ENCODE data around the gene ABI3.

ABI3 gene

DNA sequence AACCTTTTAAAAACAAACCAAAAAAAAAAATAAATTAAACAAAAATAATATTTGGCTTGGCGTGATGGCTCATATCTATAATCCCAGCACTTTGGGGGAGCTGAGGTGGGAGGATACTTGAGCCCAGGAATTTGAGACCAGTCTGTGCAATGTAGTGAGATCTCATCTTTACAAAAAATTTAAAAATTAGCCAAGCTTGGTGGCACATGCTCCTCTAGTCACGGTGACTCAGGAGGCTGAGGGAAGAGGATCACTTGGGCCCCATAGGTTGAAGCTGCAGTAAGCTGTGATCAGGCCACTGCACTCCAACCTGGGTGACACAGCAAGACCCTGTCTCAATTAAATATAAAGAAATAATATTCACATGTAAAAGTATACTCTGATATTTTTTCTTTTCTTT, 12.3 kb upstream of the ABI3 start:
- no peak for DNase-seq

DNA sequence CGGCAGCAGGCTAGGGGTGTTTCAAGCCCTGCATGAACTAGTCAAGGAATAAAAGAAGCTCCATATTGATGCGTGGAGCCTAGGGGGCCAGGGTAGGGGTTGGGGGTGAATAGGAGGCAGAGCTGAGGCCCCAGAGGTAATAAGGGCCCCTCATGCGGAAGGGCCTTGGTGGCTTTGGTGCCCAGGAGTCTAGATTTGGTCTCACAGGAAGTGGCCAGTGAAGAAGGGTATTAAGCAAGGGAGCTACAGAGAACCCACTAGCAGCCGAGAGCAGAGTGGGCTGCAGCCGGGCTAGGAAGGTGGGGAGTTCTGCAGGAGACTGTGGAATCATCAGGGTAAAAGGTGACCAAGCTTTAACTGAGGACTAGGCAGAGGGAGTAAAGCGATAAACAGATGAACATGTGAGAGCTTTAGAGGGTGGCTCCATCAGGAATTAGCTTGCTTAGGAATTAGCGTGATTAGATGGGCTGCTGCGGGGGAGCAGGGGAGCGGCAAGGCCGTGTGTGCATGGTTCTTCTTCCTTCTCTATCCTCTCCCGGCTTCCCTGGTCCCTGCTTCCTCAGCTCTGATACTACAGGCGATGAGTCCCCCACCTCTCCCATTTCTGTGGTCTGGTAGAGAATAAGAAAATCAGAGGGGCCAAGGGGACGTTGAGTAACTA, 10.0 kb upstream of the ABI3 start:
- DNase-seq, result no peak

DNA sequence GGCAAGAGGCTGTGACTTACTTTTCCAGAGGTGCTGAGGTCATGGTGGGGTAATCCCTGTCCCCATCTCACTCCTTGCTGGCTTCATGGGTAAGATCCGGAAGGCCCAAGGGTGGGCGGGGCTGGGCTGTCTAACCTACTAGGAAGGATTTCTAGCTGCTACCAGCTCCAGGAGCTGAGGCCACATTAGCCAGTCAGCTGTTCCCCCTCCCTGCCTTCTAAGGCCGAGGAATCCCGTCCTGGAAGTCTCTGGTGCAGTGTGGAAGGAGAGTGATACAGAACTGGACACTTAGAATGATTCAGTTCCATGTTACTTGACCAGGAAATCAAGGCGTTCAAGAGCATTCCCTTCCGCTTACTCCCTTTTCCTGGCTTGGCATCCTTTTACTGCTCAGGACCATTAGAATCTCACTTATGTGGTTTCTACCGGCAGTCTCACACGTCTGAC, 9.0 kb upstream of the ABI3 start:
- DNase-seq, result peak; percentile 85

DNA sequence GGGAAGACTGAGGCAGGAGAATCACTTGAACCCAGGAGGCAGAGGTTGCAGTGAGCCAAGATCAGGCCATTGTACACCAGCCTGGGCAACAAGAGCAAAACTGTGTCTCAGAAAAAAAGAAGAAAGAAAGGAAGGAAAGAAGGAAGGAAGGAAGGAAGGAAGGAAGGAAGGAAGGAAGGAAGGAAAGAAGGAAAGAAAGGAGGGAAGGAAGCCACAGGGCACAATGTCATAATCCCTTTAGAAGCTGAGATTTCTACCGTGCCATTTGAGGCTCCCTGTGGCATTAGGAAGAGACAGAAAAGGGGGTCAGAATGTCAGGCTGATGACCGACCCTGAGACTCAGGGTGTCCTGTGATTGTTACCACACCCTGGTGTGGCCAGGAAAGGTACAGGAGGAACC, 6.7 kb upstream of the ABI3 start:
- DNase-seq, result no peak

DNA sequence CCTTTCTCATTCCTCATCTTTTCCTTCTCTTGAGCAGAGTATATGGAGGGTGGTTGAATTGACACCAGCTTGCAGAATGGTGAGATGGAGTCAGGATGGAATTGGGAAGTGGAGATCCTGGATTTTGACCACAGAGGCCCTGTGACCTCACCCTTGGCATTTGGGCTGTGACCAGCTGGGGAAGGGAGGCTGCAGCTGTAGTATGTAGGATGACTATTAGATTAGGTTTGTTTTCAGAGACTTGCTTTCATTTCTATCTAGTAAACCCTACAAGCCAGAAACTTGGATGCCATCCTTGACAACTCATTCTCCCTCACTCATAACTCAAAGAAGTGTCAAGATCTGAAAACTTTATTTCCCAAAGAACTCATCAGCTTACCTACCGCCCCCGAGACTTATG, 6.0 kb upstream of the ABI3 start:
- DNase-seq, result no peak

DNA sequence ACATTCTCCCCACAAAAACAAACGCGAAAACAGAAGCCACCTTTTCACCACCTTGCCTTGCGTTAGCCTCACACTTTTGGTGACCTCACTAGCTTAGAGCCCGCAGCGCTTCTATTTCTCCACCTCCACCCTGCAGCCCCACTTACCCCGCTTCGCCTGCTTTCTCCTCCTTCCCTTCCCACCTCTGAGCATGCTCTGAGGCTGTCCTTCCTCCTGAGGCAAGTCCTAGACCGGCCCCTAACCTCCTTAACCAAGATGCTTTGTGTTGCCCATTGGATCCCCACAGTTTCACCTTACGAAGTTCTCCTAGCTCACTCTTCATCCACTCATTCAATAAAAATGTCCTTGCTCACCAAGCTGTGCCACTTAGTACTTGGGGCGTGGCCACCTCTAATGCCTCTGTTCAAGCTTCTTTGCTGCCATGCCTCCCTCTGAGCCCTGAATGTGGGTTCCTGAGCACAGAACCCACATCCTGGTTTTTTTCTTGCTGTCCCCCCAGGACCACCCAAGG, 1.4 kb upstream of the ABI3 start:
- DNase-seq, result peak; percentile 25

DNA sequence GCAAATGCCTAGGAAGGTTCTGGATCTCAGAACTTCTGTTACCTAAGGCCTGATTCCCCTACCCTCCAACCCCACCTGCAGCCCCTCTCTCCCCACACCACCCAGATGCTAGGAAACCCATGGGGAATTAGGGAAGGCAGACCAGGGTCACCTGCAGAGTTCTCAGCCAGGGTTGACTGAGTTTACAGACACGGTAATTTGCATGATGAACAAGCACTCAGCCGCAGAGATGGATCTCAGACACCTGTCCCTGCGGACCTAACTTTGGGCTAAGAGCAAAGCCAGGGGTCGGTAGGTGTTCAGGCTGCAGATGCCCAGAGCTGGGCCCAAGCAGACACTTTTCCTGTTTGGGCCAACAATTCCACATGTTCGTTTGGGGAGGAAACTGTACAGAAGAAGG, 2.9 kb downstream of the ABI3 start:
- no peak for DNase-seq

DNA sequence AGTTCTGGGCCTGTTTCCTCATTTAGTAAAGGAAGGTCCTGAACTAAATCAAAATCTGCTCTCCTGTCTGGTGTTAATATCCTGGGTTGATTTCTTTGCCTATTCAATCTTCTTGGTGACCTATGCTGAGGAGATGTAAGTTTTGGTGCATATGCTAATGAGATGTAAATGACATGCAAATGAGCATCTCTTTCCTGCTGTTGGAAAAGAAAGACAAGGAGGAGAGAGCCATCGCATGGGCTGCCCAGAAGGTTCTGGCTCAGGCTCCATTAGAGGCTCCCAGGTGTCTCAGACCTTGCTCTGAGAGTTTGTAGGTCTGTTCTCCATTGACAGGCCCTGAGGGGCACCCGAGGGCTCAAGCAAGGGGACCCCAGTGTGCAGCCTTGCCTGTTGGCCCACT, 3.3 kb downstream of the ABI3 start:
- no peak for DNase-seq

DNA sequence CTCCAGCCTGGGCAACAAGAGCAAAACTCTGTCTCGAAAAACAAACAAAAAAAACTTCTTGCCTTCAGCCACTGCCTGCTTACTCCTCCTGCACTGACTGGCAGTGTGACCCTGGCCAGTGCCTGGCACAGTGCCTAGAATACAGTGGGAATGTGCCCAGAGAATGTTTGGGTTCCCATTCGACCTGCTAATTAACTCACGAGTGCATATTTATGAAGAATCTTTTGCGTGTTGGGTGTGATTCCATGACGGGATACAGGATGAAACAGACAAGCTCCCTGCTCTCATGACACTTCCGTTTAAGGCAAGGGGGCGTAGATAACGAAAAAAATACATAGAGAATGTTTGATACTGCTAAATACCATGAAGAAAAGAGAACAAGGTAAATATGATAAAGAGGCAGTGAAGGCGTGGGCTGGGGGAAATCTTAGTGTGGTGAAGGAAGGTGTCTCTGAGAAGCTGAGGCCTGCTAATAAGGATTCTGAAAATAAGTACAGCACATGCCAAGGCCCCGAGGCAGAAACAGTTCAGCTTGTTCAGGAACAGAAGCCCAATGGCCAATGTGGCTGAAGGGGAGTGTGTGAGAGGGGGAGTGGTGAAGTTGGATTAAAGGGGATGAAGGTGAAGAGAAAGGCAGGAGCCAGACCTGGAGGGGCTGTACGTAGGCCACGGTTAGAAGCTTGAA, 4.3 kb downstream of the ABI3 start:
- DNase-seq, result no peak

DNA sequence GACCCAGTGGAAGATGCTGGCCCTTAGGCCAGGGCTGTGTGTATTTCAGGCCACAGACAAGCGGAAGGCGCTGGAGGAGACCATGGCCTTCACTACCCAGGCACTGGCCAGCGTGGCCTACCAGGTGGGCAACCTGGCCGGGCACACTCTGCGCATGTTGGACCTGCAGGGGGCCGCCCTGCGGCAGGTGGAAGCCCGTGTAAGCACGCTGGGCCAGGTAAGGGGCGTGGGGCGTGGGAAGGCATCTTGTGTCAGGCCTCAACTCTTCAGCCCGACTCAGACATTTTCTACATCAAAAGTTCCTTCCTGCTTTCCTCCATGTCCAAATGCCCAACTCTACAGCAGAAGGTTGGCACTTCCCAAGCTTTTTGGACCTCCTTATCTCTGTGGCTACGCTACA, 6.0 kb downstream of the ABI3 start:
- DNase-seq, result no peak

DNA sequence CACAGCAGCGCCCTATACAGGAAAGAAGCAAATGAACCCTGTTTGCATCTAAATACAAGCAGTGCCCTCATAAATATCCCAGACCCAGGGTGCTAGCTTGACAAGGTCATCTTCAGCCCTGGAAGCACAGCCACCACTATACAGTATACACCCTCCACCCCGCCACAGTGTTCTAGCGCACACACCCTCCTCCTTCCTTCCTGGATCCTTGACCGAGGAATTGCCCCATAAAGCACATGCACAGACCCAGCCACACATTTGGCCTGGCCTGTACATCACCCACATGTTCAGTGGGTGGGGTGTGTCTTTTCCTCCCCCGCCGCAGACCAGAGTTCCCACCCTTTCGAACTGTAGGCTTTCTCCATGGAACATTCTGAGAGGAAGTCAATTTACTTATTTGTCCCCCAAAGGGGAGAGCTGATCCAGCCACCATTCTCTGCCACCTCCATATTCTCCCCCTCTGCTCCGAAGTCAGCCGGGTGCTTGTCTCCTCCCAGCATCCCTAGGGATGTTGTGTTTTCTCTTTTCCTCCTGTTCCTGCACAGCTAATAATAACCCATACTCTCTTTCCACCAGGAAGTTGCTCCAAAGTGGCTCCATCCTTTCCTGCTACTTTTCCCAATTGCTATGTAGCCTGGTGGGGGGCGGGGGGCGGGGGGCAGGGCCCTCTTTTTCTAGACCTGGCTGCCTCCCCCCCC, 6.6 kb downstream of the ABI3 start:
- no peak for DNase-seq

DNA sequence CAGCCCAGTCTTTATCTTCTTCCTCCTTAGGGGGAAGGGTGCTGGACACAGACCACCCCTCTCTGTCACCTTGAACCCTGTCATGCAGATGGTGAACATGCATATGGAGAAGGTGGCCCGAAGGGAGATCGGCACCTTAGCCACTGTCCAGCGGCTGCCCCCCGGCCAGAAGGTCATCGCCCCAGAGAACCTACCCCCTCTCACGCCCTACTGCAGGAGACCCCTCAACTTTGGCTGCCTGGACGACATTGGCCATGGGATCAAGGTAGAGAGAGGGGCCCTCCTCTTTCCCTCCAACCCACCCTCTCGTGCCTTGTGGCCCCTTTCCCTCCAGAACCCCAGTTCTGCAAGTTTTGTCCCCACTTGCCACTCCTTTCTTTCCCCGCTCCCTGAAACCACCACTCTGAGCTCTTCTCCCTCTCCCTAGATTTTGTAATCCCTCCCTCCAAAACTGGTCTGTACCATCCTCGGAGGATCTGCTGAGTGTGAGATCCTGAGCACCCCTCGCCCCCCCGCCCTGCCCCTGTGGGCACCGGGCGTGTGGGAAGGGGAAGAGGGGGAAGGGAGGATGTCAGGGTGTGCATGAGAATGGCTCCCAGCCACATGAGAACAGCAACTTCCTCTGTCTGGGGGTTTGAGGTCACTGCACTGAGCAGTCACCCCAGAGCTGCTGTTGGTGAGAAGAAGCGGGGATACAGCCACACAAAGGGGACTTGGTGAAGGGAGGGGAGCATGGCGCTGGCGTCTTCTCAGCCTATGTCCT, 7.3 kb downstream of the ABI3 start:
- DNase-seq, result no peak

DNA sequence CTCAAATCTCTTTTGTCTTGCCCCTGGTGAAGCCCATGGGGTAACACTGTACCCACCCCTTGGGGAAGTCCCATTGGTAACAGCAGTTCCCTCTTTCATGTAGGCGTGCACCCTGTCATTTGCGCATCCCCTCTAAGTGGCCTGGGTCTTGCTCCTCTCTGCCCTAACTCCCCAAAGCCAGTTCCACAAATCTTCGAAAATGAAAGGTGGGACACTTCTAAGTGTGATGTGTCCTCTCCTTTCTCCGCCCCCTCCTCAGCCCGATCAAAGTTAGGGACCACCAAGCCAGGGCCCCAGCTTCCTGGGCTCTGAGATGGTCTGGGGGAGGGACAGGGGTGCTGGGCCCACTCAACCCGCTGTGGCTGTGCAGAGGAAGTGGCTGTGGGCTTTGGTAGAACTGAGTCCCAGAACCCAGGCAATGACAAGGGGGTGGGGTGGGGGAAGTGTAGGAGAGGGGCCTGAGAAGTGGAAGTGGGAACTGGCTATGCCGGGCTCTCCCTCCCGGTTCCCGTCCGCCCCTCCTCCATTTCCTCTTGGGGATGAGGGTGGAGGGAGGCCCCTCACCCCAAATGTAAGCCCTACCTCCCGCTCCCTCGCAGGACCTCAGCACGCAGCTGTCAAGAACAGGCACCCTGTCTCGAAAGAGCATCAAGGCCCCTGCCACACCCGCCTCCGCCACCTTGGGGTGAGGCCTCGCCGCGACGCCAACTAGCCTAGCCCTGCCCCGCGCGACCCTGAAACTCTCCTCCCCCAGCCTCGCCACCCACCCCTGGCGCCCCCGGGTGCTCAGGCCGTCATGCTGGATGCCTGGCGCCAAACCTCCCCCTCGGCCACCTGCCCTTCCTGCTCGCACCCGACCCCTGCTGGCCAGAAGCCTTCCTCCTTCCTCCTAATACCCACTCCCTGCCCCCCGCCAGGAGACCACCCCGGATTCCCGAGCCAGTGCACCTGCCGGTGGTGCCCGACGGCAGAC, 8.7 kb downstream of the ABI3 start:
- DNase-seq, result no peak

DNA sequence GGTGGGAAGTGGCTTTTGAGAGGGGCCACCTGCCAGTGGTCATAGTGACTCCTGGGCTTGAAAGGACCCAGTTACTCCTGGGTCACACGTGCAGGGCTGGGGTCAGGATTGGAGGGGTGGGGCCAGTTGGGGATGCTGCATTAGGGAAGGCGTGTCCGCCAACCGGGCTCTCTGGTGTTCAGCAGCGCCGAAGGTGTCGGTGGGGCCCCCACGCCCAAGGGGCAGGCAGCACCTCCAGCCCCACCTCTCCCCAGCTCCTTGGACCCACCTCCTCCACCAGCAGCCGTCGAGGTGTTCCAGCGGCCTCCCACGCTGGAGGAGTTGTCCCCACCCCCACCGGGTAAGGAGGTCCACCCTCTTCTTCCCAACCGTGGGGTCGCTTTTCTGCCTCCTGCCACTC, 9.5 kb downstream of the ABI3 start:
- no peak for DNase-seq

DNA sequence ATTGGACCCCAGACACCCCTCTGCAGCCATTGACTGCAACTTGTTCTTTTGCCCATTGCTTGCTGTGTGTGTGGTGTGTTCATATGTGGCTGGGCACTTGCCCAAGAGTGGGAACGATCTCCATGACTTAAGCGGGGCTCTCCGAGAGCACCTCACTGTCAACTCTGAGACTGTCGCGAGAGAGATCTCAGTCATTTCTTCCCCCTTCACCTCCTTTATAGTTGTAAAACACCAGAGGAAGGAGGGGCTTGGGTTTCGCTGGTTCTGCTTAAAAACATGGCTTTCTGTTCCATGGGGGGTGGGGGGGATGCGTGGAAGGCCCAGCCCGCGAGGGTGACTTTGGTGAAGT, 12.6 kb downstream of the ABI3 start:
- DNase-seq, result no peak

DNA sequence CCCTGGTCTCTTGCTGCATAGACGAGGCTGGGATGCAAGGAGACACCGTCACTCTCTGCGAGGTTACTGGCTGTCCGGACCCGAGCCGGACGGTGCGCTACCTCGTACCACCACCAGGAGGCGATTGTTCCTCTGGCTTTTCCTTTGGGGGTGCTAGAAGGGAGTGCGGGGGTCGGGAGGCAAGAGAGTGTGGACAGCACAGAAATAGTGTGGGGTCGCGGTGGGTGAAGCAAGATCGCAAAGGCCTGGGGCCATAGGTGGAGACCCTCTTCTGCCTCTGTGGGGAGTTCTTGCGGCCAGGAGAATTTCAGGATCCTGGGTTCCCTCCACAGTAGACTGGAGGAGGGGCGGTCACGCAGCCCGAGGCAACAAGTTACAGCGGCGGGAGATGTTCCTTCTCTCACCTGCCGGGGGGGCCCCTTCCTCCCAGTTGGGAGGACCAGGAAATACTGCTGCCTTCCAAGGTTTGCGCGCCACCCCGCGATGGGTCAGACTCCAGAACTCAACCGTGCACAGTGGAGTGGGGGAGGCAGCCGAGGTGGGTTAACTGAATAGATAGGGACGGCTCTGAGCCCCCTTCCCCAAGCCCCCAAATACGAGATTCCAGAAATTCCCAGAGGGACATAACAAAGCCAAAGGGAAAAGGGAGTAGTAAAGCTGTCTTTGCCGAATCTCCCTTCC, 13.2 kb downstream of the ABI3 start:
- peak; percentile 25 for DNase-seq

DNA sequence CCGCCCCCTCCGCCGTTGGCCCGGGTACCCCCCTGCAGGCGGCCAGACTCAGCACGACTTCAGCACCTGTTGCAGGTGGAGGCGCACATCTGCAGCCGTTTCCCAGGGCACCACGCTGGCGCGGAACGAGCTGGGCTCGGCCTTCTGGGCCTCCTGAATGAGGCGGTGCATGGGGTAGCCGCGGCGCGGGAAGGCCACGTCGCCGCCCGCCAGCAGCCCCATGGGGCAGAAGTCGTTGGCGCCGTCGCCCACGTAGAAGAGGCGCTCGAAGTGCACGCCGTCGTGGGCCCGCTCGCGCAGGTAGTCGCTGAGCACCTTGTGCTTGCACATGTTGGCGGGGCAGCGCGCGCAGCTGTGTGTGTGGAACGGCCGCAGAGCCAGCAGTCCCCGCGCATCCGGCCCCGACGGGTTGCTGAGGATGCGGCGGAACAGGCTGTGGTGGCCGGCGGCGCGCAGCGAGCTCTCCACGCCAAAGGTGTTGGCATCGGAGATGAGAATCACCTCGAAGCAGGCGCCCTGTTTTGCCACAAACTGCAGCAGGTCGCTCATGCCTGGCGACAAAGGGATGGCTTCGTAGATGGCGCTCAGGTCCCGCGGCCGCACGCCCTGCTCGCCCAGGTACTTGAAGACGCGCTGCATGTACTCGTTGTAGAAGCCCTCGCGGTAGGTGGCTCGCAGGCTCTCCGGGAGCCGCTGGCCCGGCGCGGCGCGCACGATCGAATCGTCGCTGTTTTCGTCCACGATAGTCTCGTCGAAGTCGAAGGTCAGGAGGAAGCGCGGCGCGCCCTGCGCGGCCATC, 13.9 kb downstream of the ABI3 start:
- no peak for DNase-seq

DNA sequence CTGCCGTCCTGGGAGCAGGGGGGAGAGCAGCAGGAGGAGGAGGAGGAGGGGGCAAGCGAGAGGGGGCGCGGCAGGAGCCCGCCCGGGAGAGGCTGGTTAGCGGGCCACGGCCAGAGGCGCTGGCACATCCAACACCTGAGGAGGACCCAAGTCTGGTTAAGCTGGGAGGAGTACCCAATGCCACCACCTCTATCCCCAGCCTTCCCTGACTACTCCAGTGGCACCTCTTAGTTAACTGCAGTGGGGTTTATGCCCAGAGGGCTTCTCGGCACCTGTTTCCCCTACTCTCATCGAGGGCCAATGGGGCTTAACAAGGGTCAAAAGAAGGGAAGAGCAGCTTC, 14.5 kb downstream of the ABI3 start:
- DNase-seq, result no peak

DNA sequence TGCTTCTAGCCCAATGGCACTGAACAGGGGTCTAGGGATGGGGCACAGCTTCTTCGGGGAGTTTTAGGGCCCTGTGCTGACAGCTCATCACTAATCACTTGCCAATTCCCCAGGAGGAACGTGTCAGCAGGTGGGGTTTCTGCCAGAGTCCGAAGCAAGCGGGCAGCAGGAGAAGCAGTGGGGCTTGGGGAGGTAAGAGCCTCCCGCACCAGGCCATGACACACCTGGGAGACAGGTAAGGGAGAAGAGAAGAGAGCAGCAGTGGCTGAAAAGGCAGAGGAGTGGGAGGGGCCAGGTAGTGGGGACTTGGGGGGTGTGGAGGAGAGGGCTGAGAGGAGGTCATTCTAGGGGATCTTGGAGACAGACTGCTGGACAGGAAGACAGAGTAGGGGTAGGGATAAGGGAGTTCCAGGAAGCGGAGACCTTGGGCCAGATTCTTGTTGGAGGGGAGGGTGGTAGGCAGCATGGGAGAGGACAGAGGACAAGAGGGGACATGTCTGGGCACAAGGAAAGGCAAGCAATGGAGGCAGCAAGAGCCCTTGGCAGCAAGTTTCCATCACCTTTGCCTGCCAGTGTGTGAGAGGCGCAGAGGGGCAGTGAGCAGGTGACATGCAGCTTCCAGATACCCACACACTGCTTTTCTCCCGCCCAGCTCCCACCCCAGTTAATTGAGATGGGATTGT, 15.2 kb downstream of the ABI3 start:
- no peak for DNase-seq

DNA sequence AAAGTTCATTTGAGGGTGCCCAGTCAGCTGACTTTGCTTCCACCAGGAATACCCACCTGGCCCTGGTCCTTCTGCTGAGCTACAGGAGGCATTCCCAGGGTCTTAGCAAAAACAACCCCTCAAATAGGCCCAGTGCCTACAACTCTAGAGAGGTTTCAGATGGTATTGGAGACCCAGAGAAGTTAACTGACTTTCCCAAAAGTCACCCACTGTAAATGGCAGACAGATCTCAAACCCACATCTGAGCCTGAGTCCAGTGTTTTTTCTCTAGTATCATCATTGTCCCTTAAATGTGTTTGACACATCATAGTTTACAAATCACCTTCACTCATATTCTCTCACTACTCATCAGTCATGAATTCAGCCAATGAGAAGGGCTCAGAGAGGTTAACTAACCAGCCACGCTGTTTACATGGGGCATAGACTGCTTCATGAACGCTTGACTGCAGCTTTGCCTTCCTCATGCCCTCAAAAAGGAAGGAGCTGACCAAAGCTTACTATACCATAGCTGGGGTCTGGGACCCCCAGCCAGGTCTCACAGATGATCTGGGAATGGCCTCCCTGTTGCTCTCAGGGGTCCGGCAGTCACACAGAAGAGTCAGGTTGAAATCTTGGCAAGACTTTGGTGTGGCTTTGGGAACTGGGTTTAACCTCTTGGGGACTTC, 16.4 kb downstream of the ABI3 start:
- no peak for DNase-seq

Data from fibroblast of skin of right biceps (primary cell).